Right renal pelvis (tissue), 4 donors: ENCODE measurements around the gene ADD1. TPM values are rescaled to one million over a fixed set of nuclear protein-coding genes. Genes with fewer than 3 reads are reported as not detected.
A peak's percentile ranks its signal among the peaks of the same experiment; 100 is the strongest.

Experiments
- DNase-seq, 4 donors: peaks; one replicate each; pipeline ENCODE4 v3.0.0-alpha.2; 2013; ENCODE audit warnings: low read depth in 4 of 4, low spot score in 3 of 4, missing footprints in 1 of 4
- polyA plus RNA-seq, 4 donors: library from polyadenylated mRNA; unstranded; fragments of 120-200 nt; gene quantifications; one replicate each; pipeline ENCODE4 v1.2.1, GENCODE V29; 2013; ENCODE audit not compliant: insufficient read length in 4 of 4

The ADD1 gene
- polyA plus RNA-seq = 100 to 1,000 TPM; 245 to 259 (median 251) TPM

- DNase-seq = peak; percentile 87 to 100 (median 88)
Measured at GRCh38 chr4:2843263-2843940, at the start of gene ADD1. Gene ADD1, plus strand, starts transcription at chr4:2843844. Its CDS starts 32,072 bp downstream, at chr4:2875916.

GRCh38 chr4:2794486-2795299, 49.0 kb upstream of the ADD1 start:
- no peak for DNase-seq

GRCh38 chr4:2795300-2795892, 48.2 kb upstream of the ADD1 start:
- no peak for DNase-seq

GRCh38 chr4:2795893-2796848, 47.5 kb upstream of the ADD1 start:
- DNase-seq = no peak

GRCh38 chr4:2796849-2797544, 46.6 kb upstream of the ADD1 start:
- DNase-seq = no peak

- no peak for DNase-seq
Measured at GRCh38 chr4:2797545-2798305, 45.9 kb upstream of the ADD1 start.

- no peak for DNase-seq
Measured at GRCh38 chr4:2798399-2799223, 45.0 kb upstream of the ADD1 start.

- no peak for DNase-seq
Measured at GRCh38 chr4:2799224-2799911, 44.3 kb upstream of the ADD1 start.

- DNase-seq = no peak
Measured at GRCh38 chr4:2799971-2800690, 43.5 kb upstream of the ADD1 start.

GRCh38 chr4:2800691-2801596, 42.7 kb upstream of the ADD1 start:
- peak in 2 of 4 donors; percentile 54 to 68 for DNase-seq

- DNase-seq = no peak
Measured at GRCh38 chr4:2802618-2803531, 40.8 kb upstream of the ADD1 start.

GRCh38 chr4:2803624-2804448, 39.8 kb upstream of the ADD1 start:
- DNase-seq = no peak

GRCh38 chr4:2804449-2804972, 39.1 kb upstream of the ADD1 start:
- no peak for DNase-seq
